HepG2 (cell line): ENCODE results near the gene WLS. TPM values are rescaled to one million over a fixed set of nuclear protein-coding genes. Genes with fewer than 3 reads are reported as not detected.
"Not testable (repeated sequence)": the region's sequence is repeated elsewhere in the genome, so short reads cannot be mapped to it uniquely, and the experiment has no call there.

Source experiments
- ATAC-seq: fragments of 200-7000 bp; cut with Tn5 transposase; 3 replicates; pipeline ENCODE4 v1.9.1; 2020; ENCODE audit warnings: mild to moderate bottlenecking, moderate library complexity
- BruUV-seq: library from RNA; stranded (reverse); fragments of 400-500 nt; replicated peaks from 2 replicates; lab custom pipeline; 2021; lab: Mats Ljungman, UMichigan
- CTCF ChIA-PET: fragments of 300-600 bp; formaldehyde crosslinking; extraction: SDS; loops from one replicate; lab custom pipeline; 2021; ENCODE audit warnings: low total read pairs, inconsistent platforms, low intra/inter-chr PET ratio; lab: Yijun Ruan, JAX
- POLR2A ChIA-PET: fragments of 350-600 bp; sonication (Branson Sonifier 250); formaldehyde crosslinking; loops from one replicate; lab custom pipeline; 2020; ENCODE audit warnings: antibody characterized with exemption, inconsistent platforms; lab: Yijun Ruan, JAX
- DNase-seq: peaks from one replicate; pipeline ENCODE4 v3.0.0-alpha.2; 2015; ENCODE audit warnings: low spot score
- FAIRE-seq: peaks from 3 replicates; lab custom pipeline; 2011; peaks lifted over from hg19 to GRCh38; lab: Jason Lieb, UNC
- H2AFZ ChIP-seq: one replicate; pipeline ENCODE4 v1.6.1; 2011; ENCODE audit warnings: low read length, inconsistent platforms
- H3K27ac ChIP-seq: fragments of 300-600 bp; 3 replicates; pipeline ENCODE4 v1.8.0; 2011; ENCODE audit warnings: mixed run types, mild to moderate bottlenecking, mixed read lengths, low read length, inconsistent platforms; ENCODE audit not compliant: insufficient read depth; ENCODE audit errors: extremely low read length
- H3K27me3 ChIP-seq, 2 experiments: fragments of 200-600 bp in 1 of 2; 2 replicates in 1 of 2; 3 replicates in 1 of 2; pipeline versions ENCODE4 v1.6.0 to v1.8.0; 2011; ENCODE audit warnings: low read length in 2 of 2, mild to moderate bottlenecking in 2 of 2, moderate library complexity in 2 of 2, inconsistent platforms in 1 of 2; ENCODE audit not compliant: insufficient read depth in 2 of 2, control insufficient read depth in 1 of 2
- H3K36me3 ChIP-seq, 2 experiments: fragments of 200-600 bp in 1 of 2; replicated peaks in 1 of 2; 2 replicates in 1 of 2; 3 replicates in 1 of 2; pipeline versions ENCODE4 v1.5.1 to v1.8.0; 2011; ENCODE audit warnings: low read length in 2 of 2, inconsistent platforms in 1 of 2; ENCODE audit not compliant: insufficient read depth in 2 of 2, control insufficient read depth in 1 of 2
- H3K4me1 ChIP-seq: 2 replicates; pipeline ENCODE4 v1.5.1; 2012; ENCODE audit warnings: low read length, inconsistent platforms; ENCODE audit not compliant: insufficient read depth
- H3K4me2 ChIP-seq: 2 replicates; pipeline ENCODE4 v1.6.0; 2011; ENCODE audit warnings: low read depth, low read length, inconsistent platforms
- H3K4me3 ChIP-seq, 3 experiments: fragments of 200-600 bp in 1 of 3; sonication (generic), shearing (Covaris generic) in 1 of 3; replicated peaks in 1 of 3; 2 replicates each; pipeline ENCODE4 v1.5.1; 2011 to 2016; ENCODE audit warnings: low read length in 3 of 3, inconsistent platforms in 2 of 3, low read depth in 2 of 3, mild to moderate bottlenecking in 2 of 3, control low read depth in 1 of 3, mixed read lengths in 1 of 3; ENCODE audit not compliant: insufficient read depth in 1 of 3
- H3K79me2 ChIP-seq: one replicate; pipeline ENCODE4 v1.6.1; 2011; ENCODE audit warnings: low read length, inconsistent platforms; ENCODE audit not compliant: insufficient read depth
- H3K9ac ChIP-seq: 2 replicates; pipeline ENCODE4 v1.6.0; 2011; ENCODE audit warnings: mild to moderate bottlenecking, low read depth, low read length, inconsistent platforms; ENCODE audit not compliant: insufficient read depth
- H3K9me3 ChIP-seq: 2 replicates; pipeline ENCODE4 v1.5.1; 2012; ENCODE audit warnings: mild to moderate bottlenecking, low read length
- H4K20me1 ChIP-seq: 2 replicates; pipeline ENCODE4 v1.6.0; 2011; ENCODE audit warnings: inconsistent platforms, mild to moderate bottlenecking, low read length, moderate library complexity; ENCODE audit not compliant: insufficient read depth
- CTCF ChIP-seq: sonication (generic); formaldehyde crosslinking; IDR thresholded peaks from 2 replicates; pipeline ENCODE4 v1.5.0; 2020; ENCODE audit warnings: mild to moderate bottlenecking, missing genetic modification reagents, moderate library complexity
- ZFP36L1 ChIP-seq: sonication (generic); formaldehyde crosslinking; IDR thresholded peaks from 2 replicates; pipeline ENCODE4 v1.8.0; 2022; ENCODE audit warnings: mild to moderate bottlenecking, missing genetic modification reagents, moderate library complexity
- WGBS: methylation state at CpG from one replicate; pipeline ENCODE4 v1.1.6; 2017; ENCODE audit warnings: low lambda C conversion rate; 5-methylcytosine and 5-hydroxymethylcytosine counted together
- in situ Hi-C: cut with HindIII; loops from 2 replicates; pipeline ENCODE4 v1.10.0; 2017; ENCODE audit warnings: low pct_unique_long_range_greater_than_20kb; ENCODE audit not compliant: extremely low pct_ligation_motif_present
- intact Hi-C: fragments of 100-400 bp; cut with micrococcal nuclease; formaldehyde crosslinking; loops from one replicate; pipeline ENCODE4 v1.10.0; 2022; ENCODE audit not compliant: unreplicated experiment
- polyA plus RNA-seq, 8 experiments: library from polyadenylated mRNA; depleted of rRNA in 3 of 8; stranded (reverse) in 7 of 8; unstranded in 1 of 8; fragments of >200 nt; fragmentation: Illumina TruSeq in 4 of 8; extraction: Trizol in 4 of 8; gene quantifications; 2 replicates each; pipeline versions ENCODE4 v1.2.1 to v1.2.3, GENCODE V29; 2011 to 2016; ENCODE audit warnings: low read depth in 4 of 8, missing spikeins in 1 of 8, mixed read lengths in 1 of 8; ENCODE audit not compliant: insufficient read depth in 1 of 8
- total RNA-seq, 5 experiments: library from RNA; depleted of rRNA; stranded (reverse); fragments of >200 nt; fragmentation: Illumina TruSeq; extraction: Trizol; gene quantifications; 2 replicates each; pipeline ENCODE4 v1.2.3, GENCODE V29; 2016; ENCODE audit warnings: low read depth in 1 of 5

The WLS gene
- total and polyA plus RNA-seq, 2 of the 13 experiments (the other 11 are each of a cell fraction or from before 2014, with no cell fraction given): not detected

- intact Hi-C loops: no loop called here
- Histone ChIP-seq H3K4me3 (no peak overlapping the region), H4K20me1 (no peaks in the 10 kb centered on the region), H3K79me2 (no peaks in the 10 kb centered on the region), H3K36me3 (no peaks in the 10 kb centered on the region), H3K4me2 (no peak overlapping the region), H2AFZ (no peak overlapping the region), H3K27ac (no peak overlapping the region), H3K9me3 (no peaks in the 10 kb centered on the region), H3K9ac (no peak overlapping the region), H3K4me1 (no peaks in the 10 kb centered on the region), H3K27me3 (no peaks in the 10 kb centered on the region)
- in situ Hi-C loops: no loop called here
- DNase-seq: no peak
- POLR2A ChIA-PET: no interaction called here
- 38% methylated on average over 3 of the region's 16 CpGs for WGBS
- peak; percentile 52; the same call in 2 of the 3 replicates for ATAC-seq
- CTCF ChIA-PET: no interaction called here
- no peak for FAIRE-seq
- no TSS peak for BruUV-seq
- TF ChIP-seq ZFP36L1 (CRISPR knock-in tag) (no peak), CTCF (CRISPR knock-in tag) (peak; percentile 31)
Measured at GRCh38 chr1:68162761-68163160, 69.6 kb downstream of the WLS start.

- H3K9me3 ChIP-seq, H3K4me3 ChIP-seq, intact Hi-C loops, H3K4me1 ChIP-seq, H2AFZ ChIP-seq, DNase-seq, H4K20me1 ChIP-seq, H3K27ac ChIP-seq, ATAC-seq, BruUV-seq, H3K79me2 ChIP-seq, FAIRE-seq, H3K4me2 ChIP-seq, H3K9ac ChIP-seq, H3K27me3 ChIP-seq, POLR2A ChIA-PET, CTCF ChIA-PET, in situ Hi-C loops, H3K36me3 ChIP-seq: not testable (repeated sequence)
- 29% methylated on average over 11 of the region's 12 CpGs for WGBS
Measured at GRCh38 chr1:68161672-68162071, 70.7 kb downstream of the WLS start.

GRCh38 chr1:68160935-68161334, 71.4 kb downstream of the WLS start:
- CTCF ChIA-PET, FAIRE-seq: not testable (repeated sequence)

More at GRCh38 chr1:68160935-68161334, 71.4 kb downstream of the WLS start:
- H3K9ac ChIP-seq, H3K9me3 ChIP-seq, ATAC-seq, H3K4me3 ChIP-seq, POLR2A ChIA-PET, DNase-seq, H3K4me1 ChIP-seq, BruUV-seq, in situ Hi-C loops, H3K4me2 ChIP-seq, intact Hi-C loops, H3K27me3 ChIP-seq, H2AFZ ChIP-seq, H4K20me1 ChIP-seq, H3K79me2 ChIP-seq, H3K27ac ChIP-seq, H3K36me3 ChIP-seq: not testable (repeated sequence)
- 0% methylated on average over 2 of the region's 2 CpGs for WGBS
